ENCODE results near the gene OGFR. TPM values are rescaled to one million over a fixed set of nuclear protein-coding genes. Genes with fewer than 3 reads are reported as not detected.

Gene OGFR
- 57.4 and 65.0 TPM in 2 replicates for total RNA-seq (2021)
- Bru-seq, nascent RNA, result percentile 56 among the genes with signal in this experiment
- BruChase-seq, experiment 1, labeled RNA remaining after a 2-hour chase, result percentile 76 among the genes with signal in this experiment
- percentile 79 among the genes with signal in this experiment for BruChase-seq, experiment 2, labeled RNA remaining after a 6-hour chase
- long read RNA-seq, transcript OGFR-201 (7 exons, 2,410 nt), result major isoform, 63 of 87 reads
- long read RNA-seq, partial matches to known transcripts, result 19 of 87 reads
- long read RNA-seq, other reads (novel, unspliced or antisense), result 5 of 87 reads

- peak in 1 of 2 experiments; percentile 60 for DNase-seq
- CTCF ChIA-PET, result interaction anchor here (0.5 to 1.5 kb wide), 2 partner anchors 8 to 18 kb away, joined by 3 to 5 read pairs; partner anchors contain the start of gene MRGBP
- Histone ChIP-seq H3K79me2 (ENCODE audit: low read depth) (peaks cover 30% of the 10 kb centered on the region), H3K27me3 (ENCODE audit: insufficient read depth, low read depth) (no peaks in the 10 kb centered on the region), H3K9me2 (ENCODE audit: insufficient read depth) (no peaks in the 10 kb centered on the region), H3K4me3 (peak within 1 kb of the TSS; percentile 83), H4K20me1 (ENCODE audit: insufficient read depth) (peaks cover 42% of the 10 kb centered on the region), H2AFZ (peak within 1 kb of the TSS; percentile 82; the same call in 1 of the 2 replicates), H3K4me2 (peak within 1 kb of the TSS; percentile 97), H3K27ac (peak within 1 kb of the TSS; percentile 48; the same call in 1 of the 2 replicates), H3K36me3 (ENCODE audit: low read depth) (peaks cover 16% of the 10 kb centered on the region), H3K4me1 (replicated peaks; ENCODE audit: insufficient read depth) (peaks cover 14% of the 10 kb centered on the region), H3K9me3 (ENCODE audit: insufficient read depth, low read depth) (no peaks in the 10 kb centered on the region), H3F3A (ENCODE audit: insufficient read depth, low read depth) (peaks cover 50% of the 10 kb centered on the region)
- POLR2A ChIA-PET (ENCODE audit: unreplicated experiment), result no interaction called here
- BruUV-seq (replicated peaks), result no TSS peak
- no peak for TF ChIP-seq CTCF (conservative IDR thresholded peaks at IDR 0.05)
- TF ChIP-seq EZH2 (IDR thresholded peaks at IDR 0.05; ENCODE audit: low read depth), result no peak
- intact Hi-C loops (cut with micrococcal nuclease; ENCODE audit: unreplicated experiment), result loop anchor here (5.0 kb wide), 1 partner anchor 182 kb away; no protein-coding TSS in a partner anchor
These were observed at the start of gene OGFR for GRCh38 chr20:62804627-62805154. TSS of gene OGFR (plus strand) at chr20:62804835. CDS start at chr20:62804860, 25 bp downstream.

DNA sequence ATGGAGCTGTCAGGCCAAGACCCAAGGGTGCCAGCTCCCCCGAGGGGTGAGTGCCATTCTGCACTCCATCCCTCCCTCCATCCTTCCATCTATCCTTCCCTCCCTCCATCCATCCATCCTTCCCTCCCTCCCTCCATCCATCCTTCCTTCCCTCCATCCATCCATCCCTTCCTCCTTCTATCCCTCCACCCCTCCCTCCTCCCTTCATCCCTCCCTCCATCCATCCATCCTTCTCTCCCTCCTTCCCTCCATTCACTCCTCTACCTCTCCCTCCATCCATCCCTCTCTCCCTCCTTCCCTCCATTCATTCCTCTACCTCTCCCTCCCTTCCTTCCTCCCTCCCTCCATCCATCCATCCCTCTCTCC lies 49.7 kb upstream of the OGFR start:
- no peak overlapping the region for H2AFZ ChIP-seq
- H3K79me2 ChIP-seq (ENCODE audit: low read depth), result no peaks in the 10 kb centered on the region
- TF ChIP-seq EZH2 (IDR thresholded peaks at IDR 0.05; ENCODE audit: low read depth), result no peak
- TF ChIP-seq CTCF (conservative IDR thresholded peaks at IDR 0.05), result no peak
- intact Hi-C loops (cut with micrococcal nuclease; ENCODE audit: unreplicated experiment), result no loop called here
- ChIA-PET CTCF (no interaction called here), POLR2A (ENCODE audit: unreplicated experiment) (no interaction called here)
- H3K4me3 ChIP-seq, result no peak overlapping the region
- BruUV-seq (replicated peaks), result no TSS peak
- H3K36me3 ChIP-seq (ENCODE audit: low read depth), result no peaks in the 10 kb centered on the region
- H3K4me1 ChIP-seq (replicated peaks; ENCODE audit: insufficient read depth), result no peaks in the 10 kb centered on the region
- DNase-seq, result no peak
- H3K27me3 ChIP-seq (ENCODE audit: insufficient read depth, low read depth), result no peaks in the 10 kb centered on the region
- no peaks in the 10 kb centered on the region for H4K20me1 ChIP-seq (ENCODE audit: insufficient read depth)
- no peak overlapping the region for H3K4me2 ChIP-seq
- H3F3A ChIP-seq (ENCODE audit: insufficient read depth, low read depth), result peaks cover 14% of the 10 kb centered on the region
- no peak overlapping the region for H3K27ac ChIP-seq
- H3K9me3 ChIP-seq (ENCODE audit: insufficient read depth, low read depth), result no peaks in the 10 kb centered on the region
- no peaks in the 10 kb centered on the region for H3K9me2 ChIP-seq (ENCODE audit: insufficient read depth)

DNA sequence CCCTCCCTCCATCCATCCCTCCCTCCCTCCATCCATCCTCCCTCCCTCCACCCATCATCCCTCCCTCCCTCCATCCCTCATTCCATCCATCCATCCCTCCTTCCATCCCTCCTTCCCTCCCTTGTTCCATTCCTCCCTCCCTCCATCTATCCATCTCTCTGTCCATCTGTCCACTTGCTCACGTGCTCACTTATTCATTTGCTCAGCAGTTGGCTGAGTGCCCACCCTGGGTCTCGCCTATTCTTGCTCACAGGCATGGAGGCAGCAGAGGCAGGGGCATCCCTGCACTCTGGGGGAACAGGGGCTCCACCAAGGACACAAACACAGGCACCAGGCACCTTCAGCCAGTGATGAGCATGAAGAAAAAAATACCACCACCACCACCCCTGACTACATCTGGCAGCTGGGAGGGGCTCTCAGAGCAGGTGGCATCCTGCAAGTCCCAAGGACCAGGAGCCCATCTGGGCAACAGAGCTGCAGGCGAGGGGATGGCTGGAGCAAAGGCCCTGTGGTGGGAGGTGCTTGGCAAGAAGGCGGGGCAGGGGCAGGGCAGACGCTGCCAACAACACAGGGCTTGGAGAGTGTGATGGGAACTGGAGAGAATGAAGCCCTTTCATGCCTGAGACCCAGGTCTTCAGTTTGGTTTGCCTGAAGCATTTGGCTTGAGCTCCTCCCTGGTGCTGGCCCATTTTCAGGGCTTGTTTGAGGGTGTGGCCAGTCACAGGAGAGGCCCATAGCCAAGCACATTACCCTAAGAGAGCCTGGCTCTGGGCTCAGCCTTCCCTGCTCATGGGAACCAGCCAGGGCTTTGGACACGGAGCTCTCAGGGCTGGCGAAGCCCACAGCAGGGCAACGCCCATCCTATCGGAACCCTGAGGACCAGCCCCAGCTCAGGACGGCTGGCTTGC lies 48.6 kb upstream of the OGFR start:
- POLR2A ChIA-PET (ENCODE audit: unreplicated experiment), result no interaction called here
- no peak for DNase-seq

More for the DNA sequence above, 48.6 kb upstream of the OGFR start:
- Histone ChIP-seq H3K4me1 (replicated peaks; ENCODE audit: insufficient read depth) (no peaks in the 10 kb centered on the region), H3K4me2 (no peak overlapping the region), H3K27ac (no peak overlapping the region), H3F3A (ENCODE audit: insufficient read depth, low read depth) (peaks cover 16% of the 10 kb centered on the region), H3K4me3 (no peak overlapping the region), H3K9me2 (ENCODE audit: insufficient read depth) (no peaks in the 10 kb centered on the region), H3K79me2 (ENCODE audit: low read depth) (no peaks in the 10 kb centered on the region), H4K20me1 (ENCODE audit: insufficient read depth) (no peaks in the 10 kb centered on the region), H3K9me3 (ENCODE audit: insufficient read depth, low read depth) (no peaks in the 10 kb centered on the region), H3K27me3 (ENCODE audit: insufficient read depth, low read depth) (no peaks in the 10 kb centered on the region), H3K36me3 (ENCODE audit: low read depth) (no peaks in the 10 kb centered on the region), H2AFZ (no peak overlapping the region)
- CTCF ChIA-PET, result no interaction called here
- intact Hi-C loops (cut with micrococcal nuclease; ENCODE audit: unreplicated experiment), result no loop called here
- no peak for TF ChIP-seq EZH2 (IDR thresholded peaks at IDR 0.05; ENCODE audit: low read depth)
- TF ChIP-seq CTCF (conservative IDR thresholded peaks at IDR 0.05), result no peak
- no TSS peak for BruUV-seq (replicated peaks)
